ENCODE measurements around the gene DIP2B.

Gene DIP2B

GRCh38 chr12:50581226-50582184, 76.7 kb downstream of the DIP2B start:
- peak; percentile 35 for DNase-seq

- DNase-seq: no peak
Observed at GRCh38 chr12:50584135-50584534, 79.3 kb downstream of the DIP2B start.

- DNase-seq: peak; percentile 80
Observed at GRCh38 chr12:50589650-50590435, 85.1 kb downstream of the DIP2B start.

- no peak for DNase-seq
Observed at GRCh38 chr12:50590869-50591268, 86.1 kb downstream of the DIP2B start.

GRCh38 chr12:50595667-50596066, 90.9 kb downstream of the DIP2B start:
- DNase-seq: no peak

- DNase-seq: peak; percentile 76
Observed at GRCh38 chr12:50597200-50598195, 92.7 kb downstream of the DIP2B start.

- no peak for DNase-seq
Observed at GRCh38 chr12:50598321-50598862, 93.6 kb downstream of the DIP2B start.

GRCh38 chr12:50599366-50600095, 94.7 kb downstream of the DIP2B start:
- DNase-seq: no peak

GRCh38 chr12:50600364-50600763, 95.6 kb downstream of the DIP2B start:
- DNase-seq: no peak

GRCh38 chr12:50603817-50604639, 99.2 kb downstream of the DIP2B start:
- peak; percentile 40 for DNase-seq

GRCh38 chr12:50604640-50604920, 99.8 kb downstream of the DIP2B start:
- no peak for DNase-seq

- no peak for DNase-seq
Observed at GRCh38 chr12:50606675-50607375, 102.0 kb downstream of the DIP2B start.

- no peak for DNase-seq
Observed at GRCh38 chr12:50609292-50609874, 104.6 kb downstream of the DIP2B start.

GRCh38 chr12:50610171-50610570, 105.4 kb downstream of the DIP2B start:
- peak; percentile 32 for DNase-seq

GRCh38 chr12:50611021-50611744, 106.4 kb downstream of the DIP2B start:
- no peak for DNase-seq

GRCh38 chr12:50612882-50613281, 108.1 kb downstream of the DIP2B start:
- DNase-seq: no peak

- no peak for DNase-seq
Observed at GRCh38 chr12:50613463-50613862, 108.7 kb downstream of the DIP2B start.

- peak; percentile 90 for DNase-seq
Observed at GRCh38 chr12:50614167-50614759, 109.5 kb downstream of the DIP2B start.
